ENCODE measurements around the gene CSRP1.

The CSRP1 gene

GRCh38 chr1:201513498-201514243, 6.7 kb upstream of the CSRP1 start:
- no peak for DNase-seq

- no peak for DNase-seq
Observed at GRCh38 chr1:201511941-201512539, 5.1 kb upstream of the CSRP1 start.

- DNase-seq: no peak
Observed at GRCh38 chr1:201511396-201511940, 4.5 kb upstream of the CSRP1 start.

- DNase-seq: no peak
Observed at GRCh38 chr1:201510734-201511133, 3.8 kb upstream of the CSRP1 start.

- DNase-seq: no peak
Observed at GRCh38 chr1:201509601-201510374, 2.9 kb upstream of the CSRP1 start.

- DNase-seq: no peak
Observed at GRCh38 chr1:201508809-201509208, 1.9 kb upstream of the CSRP1 start.

- no peak for DNase-seq
Observed at GRCh38 chr1:201507360-201507675, 395 bp upstream of the CSRP1 start.

GRCh38 chr1:201506092-201506491, 831 bp downstream of the CSRP1 start:
- DNase-seq: peak in 1 of 2 experiments; percentile 26

GRCh38 chr1:201505503-201505890, 1.4 kb downstream of the CSRP1 start:
- no peak for DNase-seq

- peak in 1 of 2 experiments; percentile 11 for DNase-seq
Observed at GRCh38 chr1:201504799-201505502, 2.0 kb downstream of the CSRP1 start.

- DNase-seq: no peak
Observed at GRCh38 chr1:201504179-201504631, 2.7 kb downstream of the CSRP1 start.

GRCh38 chr1:201503397-201504176, 3.3 kb downstream of the CSRP1 start:
- DNase-seq: no peak

- DNase-seq: no peak
Observed at GRCh38 chr1:201502511-201502857, 4.4 kb downstream of the CSRP1 start.

- DNase-seq: peak in 1 of 2 experiments; percentile 12
Observed at GRCh38 chr1:201501812-201502510, 5.0 kb downstream of the CSRP1 start.

GRCh38 chr1:201501144-201501543, 5.8 kb downstream of the CSRP1 start:
- no peak for DNase-seq

GRCh38 chr1:201500670-201501120, 6.2 kb downstream of the CSRP1 start:
- no peak for DNase-seq

GRCh38 chr1:201499795-201500669, 6.9 kb downstream of the CSRP1 start:
- DNase-seq: no peak

- DNase-seq: no peak
Observed at GRCh38 chr1:201499191-201499590, 7.7 kb downstream of the CSRP1 start.

GRCh38 chr1:201498621-201499020, 8.3 kb downstream of the CSRP1 start:
- DNase-seq: no peak

- no peak for DNase-seq
Observed at GRCh38 chr1:201497935-201498509, 8.9 kb downstream of the CSRP1 start.

All from NCI-H526 (cell line).